ENCODE results near the gene KCNQ4.

Gene KCNQ4

DNA sequence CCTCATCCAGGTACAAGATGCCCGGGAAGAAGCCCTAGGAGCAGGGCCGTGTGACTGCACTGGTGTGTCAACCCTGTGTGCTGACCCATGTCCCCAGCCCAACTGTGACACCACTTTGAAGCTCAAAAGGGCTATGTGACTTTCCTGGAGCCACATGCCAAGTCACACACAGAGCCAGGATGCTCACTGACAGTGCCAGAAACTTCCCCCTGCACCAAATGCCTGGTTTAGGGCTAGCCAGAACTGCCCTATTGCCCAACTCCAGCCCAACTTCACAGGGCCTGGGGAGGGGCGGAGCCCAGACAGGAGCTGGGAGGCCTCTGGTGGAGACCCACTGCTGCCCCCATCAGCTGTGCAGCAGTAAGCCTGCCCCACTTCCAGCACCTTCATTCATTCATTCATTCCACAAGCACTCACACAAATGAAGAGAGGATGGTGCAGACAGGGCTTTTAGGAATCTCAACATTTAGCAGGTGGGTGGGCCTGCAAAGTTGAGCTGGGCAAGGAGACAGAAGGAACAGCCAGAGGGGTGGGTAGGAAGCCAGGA is 36.7 kb downstream of the KCNQ4 start:
- no peaks in the 10 kb centered on the region for H3K4me1 ChIP-seq (ENCODE audit: insufficient read depth, low read length, severe bottlenecking)
- no peak overlapping the region for H3K4me2 ChIP-seq (ENCODE audit: low read length)
- no peaks in the 10 kb centered on the region for H3K9me2 ChIP-seq (ENCODE audit: low read depth, low read length)
- H3K9ac ChIP-seq (ENCODE audit: low read length): no peak overlapping the region
- no peaks in the 10 kb centered on the region for H3K36me3 ChIP-seq (ENCODE audit: insufficient read depth, low read length)
- no peaks in the 10 kb centered on the region for H3K79me2 ChIP-seq (ENCODE audit: insufficient read depth, low read length)
- no peak overlapping the region for H2AFZ ChIP-seq (ENCODE audit: low read length)
- TF ChIP-seq EZH2 (IDR thresholded peaks at IDR 0.05; ENCODE audit: borderline replicate concordance, low read length): no peak
- TF ChIP-seq, protein P1, sequence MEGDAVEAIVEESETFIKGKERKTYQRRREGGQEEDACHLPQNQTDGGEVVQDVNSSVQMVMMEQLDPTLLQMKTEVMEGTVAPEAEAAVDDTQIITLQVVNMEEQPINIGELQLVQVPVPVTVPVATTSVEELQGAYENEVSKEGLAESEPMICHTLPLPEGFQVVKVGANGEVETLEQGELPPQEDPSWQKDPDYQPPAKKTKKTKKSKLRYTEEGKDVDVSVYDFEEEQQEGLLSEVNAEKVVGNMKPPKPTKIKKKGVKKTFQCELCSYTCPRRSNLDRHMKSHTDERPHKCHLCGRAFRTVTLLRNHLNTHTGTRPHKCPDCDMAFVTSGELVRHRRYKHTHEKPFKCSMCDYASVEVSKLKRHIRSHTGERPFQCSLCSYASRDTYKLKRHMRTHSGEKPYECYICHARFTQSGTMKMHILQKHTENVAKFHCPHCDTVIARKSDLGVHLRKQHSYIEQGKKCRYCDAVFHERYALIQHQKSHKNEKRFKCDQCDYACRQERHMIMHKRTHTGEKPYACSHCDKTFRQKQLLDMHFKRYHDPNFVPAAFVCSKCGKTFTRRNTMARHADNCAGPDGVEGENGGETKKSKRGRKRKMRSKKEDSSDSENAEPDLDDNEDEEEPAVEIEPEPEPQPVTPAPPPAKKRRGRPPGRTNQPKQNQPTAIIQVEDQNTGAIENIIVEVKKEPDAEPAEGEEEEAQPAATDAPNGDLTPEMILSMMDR (IDR thresholded peaks at IDR 0.05; ENCODE audit: low read length): no peak; the same call in 1 of the 2 replicates
- H3K27me3 ChIP-seq (ENCODE audit: insufficient read depth, low read length): peaks cover 4% of the 10 kb centered on the region; the same call in 1 of the 2 replicates
- no peak overlapping the region for H3K4me3 ChIP-seq (ENCODE audit: low read depth, low read length, poor library complexity, severe bottlenecking)
- H3K9me3 ChIP-seq (ENCODE audit: low read length): no peaks in the 10 kb centered on the region
- no peak overlapping the region for H3K27ac ChIP-seq (ENCODE audit: low read depth, low read length, poor library complexity, severe bottlenecking)
- no peaks in the 10 kb centered on the region for H3F3A ChIP-seq (ENCODE audit: insufficient read depth, low read length)
- H4K20me1 ChIP-seq (ENCODE audit: insufficient read depth, low read length): no peaks in the 10 kb centered on the region

DNA sequence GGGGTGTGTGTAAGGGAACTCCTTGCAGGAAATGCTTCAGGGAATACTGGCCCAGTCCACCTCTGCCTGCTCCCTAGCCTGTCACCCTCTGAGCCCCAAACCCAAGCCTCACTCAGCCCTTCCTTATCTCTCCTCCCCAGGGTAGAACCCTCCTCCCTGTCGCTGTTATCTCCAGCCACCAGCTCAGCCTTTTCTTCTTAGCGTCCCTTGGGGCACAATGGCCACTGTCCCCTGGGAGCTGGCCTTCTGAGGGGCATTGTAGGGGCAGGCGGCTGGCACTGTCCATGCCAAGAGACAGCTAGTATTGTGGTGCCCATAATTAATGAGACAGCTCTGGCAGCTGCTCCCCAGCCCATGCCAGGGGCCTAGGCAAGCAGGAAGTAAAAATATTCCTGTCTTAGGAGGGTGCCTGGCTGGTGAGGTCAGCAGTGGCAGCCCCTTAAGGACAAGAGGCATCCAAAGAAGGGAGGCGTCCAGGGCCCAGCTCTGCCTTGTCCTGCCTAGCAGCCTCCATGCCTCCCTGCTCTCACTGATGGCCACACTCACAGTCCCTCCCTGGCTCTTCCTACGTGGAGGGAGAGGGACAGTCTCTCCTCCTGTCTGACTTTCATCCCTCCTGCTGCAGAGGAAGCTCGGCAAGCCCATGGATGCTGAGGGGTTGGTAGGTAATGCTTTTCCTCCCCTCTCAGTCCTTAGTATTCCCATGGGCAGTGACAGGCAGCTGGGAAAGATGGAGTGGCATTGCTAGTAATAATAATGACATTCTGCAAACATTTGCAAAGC is 37.5 kb downstream of the KCNQ4 start:
- Histone ChIP-seq H3K4me1 (ENCODE audit: insufficient read depth, low read length, severe bottlenecking) (no peaks in the 10 kb centered on the region), H3K9ac (ENCODE audit: low read length) (no peak overlapping the region), H3K27me3 (ENCODE audit: insufficient read depth, low read length) (peaks cover 4% of the 10 kb centered on the region; the same call in 1 of the 2 replicates), H3K9me3 (ENCODE audit: low read length) (no peaks in the 10 kb centered on the region), H3K27ac (ENCODE audit: low read depth, low read length, poor library complexity, severe bottlenecking) (no peak overlapping the region), H3K4me3 (ENCODE audit: low read depth, low read length, poor library complexity, severe bottlenecking) (no peak overlapping the region), H3K9me2 (ENCODE audit: low read depth, low read length) (no peaks in the 10 kb centered on the region), H2AFZ (ENCODE audit: low read length) (no peak overlapping the region), H3K36me3 (ENCODE audit: insufficient read depth, low read length) (no peaks in the 10 kb centered on the region), H3K79me2 (ENCODE audit: insufficient read depth, low read length) (no peaks in the 10 kb centered on the region), H4K20me1 (ENCODE audit: insufficient read depth, low read length) (no peaks in the 10 kb centered on the region), H3F3A (ENCODE audit: insufficient read depth, low read length) (no peaks in the 10 kb centered on the region), H3K4me2 (ENCODE audit: low read length) (no peak overlapping the region)
- no peak for TF ChIP-seq EZH2 (IDR thresholded peaks at IDR 0.05; ENCODE audit: borderline replicate concordance, low read length)
- TF ChIP-seq, protein P1 (IDR thresholded peaks at IDR 0.05; ENCODE audit: low read length): no peak

DNA sequence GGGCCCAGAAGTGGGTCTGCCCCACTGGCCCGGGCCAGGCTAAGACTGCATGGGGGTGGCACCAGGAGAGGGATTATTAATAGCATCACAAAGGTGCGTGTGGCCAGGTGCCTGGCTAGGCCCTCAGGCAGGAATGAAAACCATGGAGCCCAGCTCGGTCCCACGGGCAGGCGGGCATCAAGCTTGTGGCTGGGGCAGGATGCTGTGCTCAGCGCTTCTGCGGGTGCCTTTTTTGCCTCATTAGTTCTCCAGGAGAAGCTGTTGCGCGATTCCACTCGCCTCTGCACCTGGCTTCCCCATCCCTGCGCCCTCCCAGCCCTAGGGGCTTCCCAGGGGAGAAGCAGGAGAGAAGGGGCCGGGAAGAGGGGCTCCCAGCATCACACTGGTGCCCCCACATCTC is 39.3 kb downstream of the KCNQ4 start:
- Histone ChIP-seq H3K36me3 (ENCODE audit: insufficient read depth, low read length) (no peaks in the 10 kb centered on the region), H3K79me2 (ENCODE audit: insufficient read depth, low read length) (no peaks in the 10 kb centered on the region), H3K9me2 (ENCODE audit: low read depth, low read length) (no peaks in the 10 kb centered on the region), H3K27me3 (ENCODE audit: insufficient read depth, low read length) (peaks cover 4% of the 10 kb centered on the region; the same call in 1 of the 2 replicates), H2AFZ (ENCODE audit: low read length) (no peak overlapping the region), H3K4me1 (ENCODE audit: insufficient read depth, low read length, severe bottlenecking) (no peaks in the 10 kb centered on the region), H3K4me3 (ENCODE audit: low read depth, low read length, poor library complexity, severe bottlenecking) (no peak overlapping the region), H3K4me2 (ENCODE audit: low read length) (no peak overlapping the region), H4K20me1 (ENCODE audit: insufficient read depth, low read length) (no peaks in the 10 kb centered on the region), H3K9ac (ENCODE audit: low read length) (no peak overlapping the region), H3K27ac (ENCODE audit: low read depth, low read length, poor library complexity, severe bottlenecking) (no peak overlapping the region), H3K9me3 (ENCODE audit: low read length) (no peaks in the 10 kb centered on the region), H3F3A (ENCODE audit: insufficient read depth, low read length) (no peaks in the 10 kb centered on the region)
- no peak for TF ChIP-seq EZH2 (IDR thresholded peaks at IDR 0.05; ENCODE audit: borderline replicate concordance, low read length)
- TF ChIP-seq, protein P1 (IDR thresholded peaks at IDR 0.05; ENCODE audit: low read length): no peak
